ENCODE measurements around the gene CLPTM1L. TPM values are rescaled to one million over a fixed set of nuclear protein-coding genes. Genes with fewer than 3 reads are reported as not detected.
"Not testable (repeated sequence)": the region's sequence is repeated elsewhere in the genome, so short reads cannot be mapped to it uniquely, and the experiment has no call there.

CLPTM1L gene
- total RNA-seq, 4 donors from 2014 or later, result 96.9 to 139 (median 126) TPM

- intact Hi-C loops (cut with DNase I), result no loop called here
- WGBS, result 89% methylated on average over 9 of the region's 25 CpGs
- H3K4me3 ChIP-seq, result no peak overlapping the region
- no peaks in the 10 kb centered on the region for H3K36me3 ChIP-seq
- DNase-seq (ENCODE audit: extremely low spot score), result no peak
- no peaks in the 10 kb centered on the region for H3K4me1 ChIP-seq
- TF ChIP-seq CTCF (IDR thresholded peaks at IDR 0.05) (no peak), EP300 (IDR thresholded peaks at IDR 0.05) (no peak), POLR2AphosphoS5 (IDR thresholded peaks at IDR 0.05) (no peak)
- peaks cover 0 to 25% (median 0%) of the 10 kb centered on the region in 4 donors for H3K27me3 ChIP-seq
- peaks cover 0 to 8% (median 3%) of the 10 kb centered on the region in 4 donors for H3K9me3 ChIP-seq
- H3K27ac ChIP-seq (replicated peaks in 1 of 4), result no peak overlapping the region
Observed at GRCh38 chr5:1285883-1286291, 59.0 kb downstream of the CLPTM1L start.

- 98% methylated on average over 11 of the region's 12 CpGs for WGBS
- Histone ChIP-seq H3K4me1 (no peaks in the 10 kb centered on the region), H3K4me3 (no peak overlapping the region), H3K27ac (replicated peaks in 1 of 4) (no peak overlapping the region), H3K9me3 (peaks cover 0 to 8% (median 3%) of the 10 kb centered on the region in 4 donors), H3K27me3 (peaks cover 0 to 18% (median 0%) of the 10 kb centered on the region in 4 donors), H3K36me3 (no peaks in the 10 kb centered on the region)
- no peak for DNase-seq (ENCODE audit: extremely low spot score)
- TF ChIP-seq CTCF (IDR thresholded peaks at IDR 0.05), result no peak
- no peak for TF ChIP-seq POLR2AphosphoS5 (IDR thresholded peaks at IDR 0.05)
- TF ChIP-seq EP300 (IDR thresholded peaks at IDR 0.05), result no peak
- intact Hi-C loops (cut with DNase I), result no loop called here
Observed at GRCh38 chr5:1285141-1285540, 59.8 kb downstream of the CLPTM1L start.

GRCh38 chr5:1284336-1284970 lies 60.4 kb downstream of the CLPTM1L start:
- H3K9me3 ChIP-seq; H3K4me1 ChIP-seq; H3K36me3 ChIP-seq; H3K4me3 ChIP-seq; DNase-seq (ENCODE audit: extremely low spot score); intact Hi-C loops (cut with DNase I); H3K27ac ChIP-seq (replicated peaks in 1 of 4): not testable (repeated sequence)
- H3K27me3 ChIP-seq, result peaks cover 0 to 11% (median 0%) of the 10 kb centered on the region in 4 donors
- 76% methylated on average over 11 of the region's 27 CpGs for WGBS

- intact Hi-C loops (cut with DNase I); H3K36me3 ChIP-seq; H3K4me1 ChIP-seq; H3K4me3 ChIP-seq; DNase-seq (ENCODE audit: extremely low spot score); H3K27me3 ChIP-seq; H3K27ac ChIP-seq (replicated peaks in 1 of 4): not testable (repeated sequence)
- WGBS, result 92% methylated on average over 16 of the region's 16 CpGs
- peaks cover 0 to 16% (median 8%) of the 10 kb centered on the region in 4 donors for H3K9me3 ChIP-seq
Observed at GRCh38 chr5:1283729-1284041, 61.2 kb downstream of the CLPTM1L start.

- H3K27ac ChIP-seq (replicated peaks in 1 of 4); DNase-seq (ENCODE audit: extremely low spot score); intact Hi-C loops (cut with DNase I); H3K27me3 ChIP-seq; H3K4me3 ChIP-seq; H3K4me1 ChIP-seq; H3K36me3 ChIP-seq: not testable (repeated sequence)
- peaks cover 0 to 15% (median 6%) of the 10 kb centered on the region in 4 donors for H3K9me3 ChIP-seq
- WGBS, result 94% methylated on average over 33 of the region's 40 CpGs
Observed at GRCh38 chr5:1282993-1283728, 61.7 kb downstream of the CLPTM1L start.

- 66% methylated on average over 21 of the region's 37 CpGs for WGBS
- Histone ChIP-seq H3K4me3 (no peak overlapping the region), H3K4me1 (no peaks in the 10 kb centered on the region), H3K27me3 (no peaks in the 10 kb centered on the region), H3K9me3 (peaks cover 0 to 13% (median 4%) of the 10 kb centered on the region in 4 donors), H3K27ac (replicated peaks in 1 of 4) (no peak overlapping the region), H3K36me3 (no peaks in the 10 kb centered on the region)
- DNase-seq (ENCODE audit: extremely low spot score), result no peak
- intact Hi-C loops (cut with DNase I), result no loop called here
- TF ChIP-seq POLR2AphosphoS5 (IDR thresholded peaks at IDR 0.05) (no peak), EP300 (IDR thresholded peaks at IDR 0.05) (no peak), POLR2A (IDR thresholded peaks at IDR 0.05; ENCODE audit: low read depth) (no peak), CTCF (IDR thresholded peaks at IDR 0.05) (no peak)
Observed at GRCh38 chr5:1282131-1282992, 62.5 kb downstream of the CLPTM1L start.
